Keratinocyte (primary cell): Measurements from ENCODE around the gene PLP1. TPM values are rescaled to one million over a fixed set of nuclear protein-coding genes. Genes with fewer than 3 reads are reported as not detected.

Source experiments
- DNase-seq: peaks from one replicate; pipeline ENCODE4 v3.0.0-alpha.2; 2011; ENCODE audit warnings: low read depth, missing footprints, low spot score
- FAIRE-seq: peaks from 2 replicates; lab custom pipeline; 2011; peaks lifted over from hg19 to GRCh38; lab: Jason Lieb, UNC
- H2AFZ ChIP-seq: 2 replicates; pipeline ENCODE4 v1.6.0; 2012; ENCODE audit warnings: low read length, control low read depth, inconsistent platforms; ENCODE audit not compliant: control insufficient read depth
- H3K27ac ChIP-seq: 2 replicates; pipeline ENCODE4 v1.5.1; 2011; ENCODE audit warnings: low read length; ENCODE audit not compliant: control insufficient read depth, insufficient read depth
- H3K27me3 ChIP-seq: 3 replicates; pipeline ENCODE4 v1.6.0; 2011; ENCODE audit warnings: low read length; ENCODE audit not compliant: control insufficient read depth, insufficient read depth; ENCODE audit errors: extremely low read depth
- H3K36me3 ChIP-seq, 2 experiments: 2 replicates in 1 of 2; 3 replicates in 1 of 2; pipeline ENCODE4 v1.5.1; 2011; ENCODE audit warnings: low read length in 2 of 2, mild to moderate bottlenecking in 1 of 2; ENCODE audit not compliant: control insufficient read depth in 2 of 2, insufficient read depth in 2 of 2; ENCODE audit errors: extremely low read depth in 1 of 2
- H3K4me1 ChIP-seq: 3 replicates; pipeline ENCODE4 v1.5.1; 2011; ENCODE audit warnings: low read length; ENCODE audit not compliant: control insufficient read depth, insufficient read depth; ENCODE audit errors: extremely low read depth
- H3K4me2 ChIP-seq: 3 replicates; pipeline ENCODE4 v1.6.0; 2011; ENCODE audit warnings: low read depth, low read length; ENCODE audit not compliant: control insufficient read depth, insufficient read depth; ENCODE audit errors: extremely low read depth
- H3K4me3 ChIP-seq, 3 experiments: fragments of 200-600 bp in 1 of 3; sonication (generic) in 1 of 3; 2 replicates in 2 of 3; 3 replicates in 1 of 3; pipeline ENCODE4 v1.5.1; 2011 to 2016; ENCODE audit warnings: low read length in 3 of 3, mild to moderate bottlenecking in 3 of 3, control low read depth in 2 of 3, inconsistent platforms in 1 of 3, low read depth in 1 of 3, mixed read lengths in 1 of 3, mixed run types in 1 of 3, moderate library complexity in 1 of 3; ENCODE audit not compliant: control insufficient read depth in 2 of 3, insufficient read depth in 2 of 3; ENCODE audit errors: extremely low read depth in 1 of 3
- H3K79me2 ChIP-seq: 2 replicates; pipeline ENCODE4 v1.6.0; 2012; ENCODE audit warnings: low read length; ENCODE audit not compliant: control insufficient read depth, insufficient read depth
- H3K9ac ChIP-seq: 3 replicates; pipeline ENCODE4 v1.6.0; 2011; ENCODE audit warnings: low read length; ENCODE audit not compliant: control insufficient read depth, insufficient read depth; ENCODE audit errors: extremely low read depth
- H3K9me1 ChIP-seq: 3 replicates; pipeline ENCODE4 v1.6.0; 2011; ENCODE audit warnings: low read length; ENCODE audit not compliant: control insufficient read depth, insufficient read depth; ENCODE audit errors: extremely low read depth
- H3K9me3 ChIP-seq: 2 replicates; pipeline ENCODE4 v1.5.1; 2012; ENCODE audit warnings: low read depth, low read length; ENCODE audit not compliant: control insufficient read depth
- H4K20me1 ChIP-seq: 3 replicates; pipeline ENCODE4 v1.6.0; 2011; ENCODE audit warnings: low read length; ENCODE audit not compliant: control insufficient read depth, insufficient read depth; ENCODE audit errors: extremely low read depth
- EZH2 ChIP-seq: IDR thresholded peaks from one replicate; pipeline ENCODE4 v1.6.1; 2012; ENCODE audit warnings: inconsistent platforms, mild to moderate bottlenecking, low read length, moderate library complexity
- dilution Hi-C: fragments of 300-500 bp; cut with MboI; formaldehyde crosslinking; loops from one replicate; pipeline ENCODE4 v1.7.0; 2020; ENCODE audit warnings: low sequenced_read_pairs; ENCODE audit not compliant: extremely low pct_ligation_motif_present
- polyA plus RNA-seq, 5 experiments: library from polyadenylated mRNA; depleted of rRNA in 3 of 5; stranded (reverse) in 3 of 5; stranded (forward) in 1 of 5; unstranded in 1 of 5; fragments of >200 nt; gene quantifications; 1 replicate in 1 of 5; 2 replicates in 3 of 5; 3 replicates in 1 of 5; pipeline versions ENCODE4 v1.2.1 to v1.2.3, GENCODE V29; 2011 to 2012; ENCODE audit warnings: missing spikeins in 2 of 5, low read depth in 1 of 5, low replicate concordance in 1 of 5
- TF ChIP-seq, protein P1 (sequence below), 3 experiments: IDR thresholded peaks in 1 of 3; conservative IDR thresholded peaks in 1 of 3; optimal IDR thresholded peaks in 1 of 3; 2 replicates in 2 of 3; 3 replicates in 1 of 3; pipeline versions ENCODE3 to v1.5.1; 2011; ENCODE audit warnings: low read length in 3 of 3, mild to moderate bottlenecking in 3 of 3, moderate library complexity in 2 of 3, control low read depth in 1 of 3, inconsistent platforms in 1 of 3; ENCODE audit not compliant: insufficient read depth in 2 of 3; ENCODE audit errors: extremely low read depth in 1 of 3

Gene PLP1
- polyA plus RNA-seq, 1 donor (not counting 4 experiments of a cell fraction or from before 2014, with no cell fraction given): not detected

GRCh38 chrX:103739421-103739820, 37.2 kb upstream of the PLP1 start:
- no peaks in the 10 kb centered on the region for H3K27me3 ChIP-seq
- TF ChIP-seq EZH2: no peak
- TF ChIP-seq, protein P1, sequence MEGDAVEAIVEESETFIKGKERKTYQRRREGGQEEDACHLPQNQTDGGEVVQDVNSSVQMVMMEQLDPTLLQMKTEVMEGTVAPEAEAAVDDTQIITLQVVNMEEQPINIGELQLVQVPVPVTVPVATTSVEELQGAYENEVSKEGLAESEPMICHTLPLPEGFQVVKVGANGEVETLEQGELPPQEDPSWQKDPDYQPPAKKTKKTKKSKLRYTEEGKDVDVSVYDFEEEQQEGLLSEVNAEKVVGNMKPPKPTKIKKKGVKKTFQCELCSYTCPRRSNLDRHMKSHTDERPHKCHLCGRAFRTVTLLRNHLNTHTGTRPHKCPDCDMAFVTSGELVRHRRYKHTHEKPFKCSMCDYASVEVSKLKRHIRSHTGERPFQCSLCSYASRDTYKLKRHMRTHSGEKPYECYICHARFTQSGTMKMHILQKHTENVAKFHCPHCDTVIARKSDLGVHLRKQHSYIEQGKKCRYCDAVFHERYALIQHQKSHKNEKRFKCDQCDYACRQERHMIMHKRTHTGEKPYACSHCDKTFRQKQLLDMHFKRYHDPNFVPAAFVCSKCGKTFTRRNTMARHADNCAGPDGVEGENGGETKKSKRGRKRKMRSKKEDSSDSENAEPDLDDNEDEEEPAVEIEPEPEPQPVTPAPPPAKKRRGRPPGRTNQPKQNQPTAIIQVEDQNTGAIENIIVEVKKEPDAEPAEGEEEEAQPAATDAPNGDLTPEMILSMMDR (optimal IDR thresholded peaks at IDR 0.05 in 1 of 3, IDR thresholded peaks at IDR 0.05 in 1 of 3, conservative IDR thresholded peaks at IDR 0.05 in 1 of 3; ENCODE audit: extremely low read depth in 1 of 3, insufficient read depth in 2 of 3, low read length in 3 of 3): no peak
- dilution Hi-C loops: no loop called here
- H3K9me3 ChIP-seq: no peaks in the 10 kb centered on the region
- H3K9me1 ChIP-seq: no peaks in the 10 kb centered on the region
- no peak overlapping the region for H2AFZ ChIP-seq
- no peaks in the 10 kb centered on the region for H4K20me1 ChIP-seq
- H3K79me2 ChIP-seq: no peaks in the 10 kb centered on the region
- no peak overlapping the region for H3K4me2 ChIP-seq
- H3K4me1 ChIP-seq: peaks cover under 1% of the 10 kb centered on the region
- H3K9ac ChIP-seq: no peak overlapping the region
- no peak overlapping the region for H3K4me3 ChIP-seq
- H3K36me3 ChIP-seq: no peaks in the 10 kb centered on the region
- H3K27ac ChIP-seq: no peak overlapping the region
- FAIRE-seq: no peak
- DNase-seq: no peak

DNA sequence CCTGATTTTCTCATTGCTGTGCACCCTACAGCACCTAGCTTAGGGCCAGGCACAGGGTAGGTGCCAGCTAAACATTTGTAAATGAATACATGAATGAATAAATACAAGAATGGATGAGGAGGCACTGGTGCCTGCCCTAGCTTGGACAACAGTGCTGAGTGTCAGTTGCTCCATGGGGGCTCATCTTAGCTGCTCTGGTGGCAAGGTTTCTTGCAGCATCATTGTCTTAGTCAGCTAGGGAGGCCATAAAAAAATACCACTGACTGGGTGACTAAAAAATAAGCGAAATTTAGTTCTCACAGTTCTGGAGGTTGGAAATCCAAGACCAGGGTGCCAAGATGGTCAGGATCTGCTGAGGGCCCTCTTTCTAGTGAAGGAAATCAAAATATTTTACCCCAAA, 34.8 kb upstream of the PLP1 start:
- FAIRE-seq (no peak), DNase-seq (no peak)
- TF ChIP-seq, protein P1 (optimal IDR thresholded peaks at IDR 0.05 in 1 of 3, IDR thresholded peaks at IDR 0.05 in 1 of 3, conservative IDR thresholded peaks at IDR 0.05 in 1 of 3; ENCODE audit: extremely low read depth in 1 of 3, insufficient read depth in 2 of 3, low read length in 3 of 3): no peak
- no peak for TF ChIP-seq EZH2
- Histone ChIP-seq H4K20me1 (no peaks in the 10 kb centered on the region), H3K9me3 (no peaks in the 10 kb centered on the region), H3K4me2 (no peak overlapping the region), H3K9ac (no peak overlapping the region), H3K27me3 (peaks cover 5% of the 10 kb centered on the region), H3K79me2 (no peaks in the 10 kb centered on the region), H3K27ac (no peak overlapping the region), H3K36me3 (no peaks in the 10 kb centered on the region), H3K9me1 (no peaks in the 10 kb centered on the region), H3K4me3 (no peak overlapping the region), H3K4me1 (no peaks in the 10 kb centered on the region), H2AFZ (no peak overlapping the region)
- dilution Hi-C loops: no loop called here
